Daoy (cell line): ENCODE measurements around the gene CACNA1D. TPM values are rescaled to one million over a fixed set of nuclear protein-coding genes. Genes with fewer than 3 reads are reported as not detected.

Experiments
- DNase-seq: peaks from one replicate; pipeline ENCODE4 v3.0.0-alpha.2; 2015; ENCODE audit warnings: low read depth
- total RNA-seq: library from RNA; depleted of rRNA; stranded (reverse); fragments of >200 nt; shearing (Covaris generic); gene quantifications from 2 replicates; pipeline ENCODE4 v1.2.3, GENCODE V29; 2014

Gene CACNA1D
- total RNA-seq, 1 experiment from 2014 or later = 1.4 TPM

- DNase-seq = no peak
Observed at GRCh38 chr3:53690521-53690920, 196.1 kb downstream of the CACNA1D start.

- no peak for DNase-seq
Observed at GRCh38 chr3:53691349-53691748, 196.9 kb downstream of the CACNA1D start.

- DNase-seq = no peak
Observed at GRCh38 chr3:53691885-53692284, 197.5 kb downstream of the CACNA1D start.

GRCh38 chr3:53693451-53693850, 199.0 kb downstream of the CACNA1D start:
- DNase-seq = no peak

- DNase-seq = no peak
Observed at GRCh38 chr3:53694046-53694445, 199.6 kb downstream of the CACNA1D start.

GRCh38 chr3:53694666-53695323, 200.4 kb downstream of the CACNA1D start:
- DNase-seq = peak; percentile 30

- no peak for DNase-seq
Observed at GRCh38 chr3:53695324-53695690, 200.9 kb downstream of the CACNA1D start.

GRCh38 chr3:53696401-53697172, 202.2 kb downstream of the CACNA1D start:
- DNase-seq = no peak

- DNase-seq = no peak
Observed at GRCh38 chr3:53700441-53700840, 206.0 kb downstream of the CACNA1D start.

- no peak for DNase-seq
Observed at GRCh38 chr3:53702776-53703530, 208.5 kb downstream of the CACNA1D start.

- no peak for DNase-seq
Observed at GRCh38 chr3:53703630-53704362, 209.4 kb downstream of the CACNA1D start.

GRCh38 chr3:53704363-53704725, 209.9 kb downstream of the CACNA1D start:
- DNase-seq = no peak

- DNase-seq = no peak
Observed at GRCh38 chr3:53705024-53705745, 210.8 kb downstream of the CACNA1D start.

GRCh38 chr3:53705774-53706173, 211.4 kb downstream of the CACNA1D start:
- no peak for DNase-seq

GRCh38 chr3:53707222-53707621, 212.8 kb downstream of the CACNA1D start:
- DNase-seq = no peak

- no peak for DNase-seq
Observed at GRCh38 chr3:53708001-53708621, 213.7 kb downstream of the CACNA1D start.

GRCh38 chr3:53709256-53709655, 214.8 kb downstream of the CACNA1D start:
- no peak for DNase-seq

GRCh38 chr3:53709860-53710674, 215.7 kb downstream of the CACNA1D start:
- DNase-seq = peak; percentile 59

GRCh38 chr3:53711387-53711786, 217.0 kb downstream of the CACNA1D start:
- no peak for DNase-seq

GRCh38 chr3:53712817-53713388, 218.5 kb downstream of the CACNA1D start:
- no peak for DNase-seq
